ENCODE results near the gene CHD2.

The CHD2 gene

GRCh38 chr15:92879949-92880725 is 20.0 kb upstream of the CHD2 start:
- H3K79me2 ChIP-seq (ENCODE audit: insufficient read depth, low read length), result peaks cover 30% of the 10 kb centered on the region
- peak overlapping the region; percentile 43; the same call in 1 of the 2 replicates for H2AFZ ChIP-seq (ENCODE audit: low read length)
- no peak for TF ChIP-seq EZH2phosphoT487 (IDR thresholded peaks at IDR 0.05; ENCODE audit: borderline replicate concordance)
- TF ChIP-seq CTCF (conservative IDR thresholded peaks at IDR 0.05; ENCODE audit: low read length), result no peak
- peaks cover 20% of the 10 kb centered on the region for H4K20me1 ChIP-seq (ENCODE audit: insufficient read depth, low read length, poor library complexity, severe bottlenecking)
- peaks cover 1% of the 10 kb centered on the region; the same call in 1 of the 2 replicates for H3K36me3 ChIP-seq (ENCODE audit: insufficient read depth, low read length)
- peaks cover 36% of the 10 kb centered on the region for H3K4me1 ChIP-seq (ENCODE audit: insufficient read depth, low read length, poor library complexity, severe bottlenecking)
- peak overlapping the region; percentile 87 for H3K9ac ChIP-seq (ENCODE audit: low read depth, low read length, poor library complexity, severe bottlenecking)
- no peak overlapping the region for H3K4me3 ChIP-seq (ENCODE audit: low read length, poor library complexity, severe bottlenecking)
- no peaks in the 10 kb centered on the region for H3K9me3 ChIP-seq (ENCODE audit: insufficient read depth, low read depth, low read length)
- peak overlapping the region; percentile 10 for H3K4me2 ChIP-seq (ENCODE audit: low read depth, low read length, poor library complexity, severe bottlenecking)
- H3K9me2 ChIP-seq (replicated peaks; ENCODE audit: low read depth, low read length), result no peaks in the 10 kb centered on the region
- peaks cover 4% of the 10 kb centered on the region; the same call in 1 of the 2 replicates for H3F3A ChIP-seq (ENCODE audit: low read depth)
- peaks cover 9% of the 10 kb centered on the region for H3K27me3 ChIP-seq (ENCODE audit: insufficient read depth, low read length, poor library complexity, severe bottlenecking)

- H3K79me2 ChIP-seq (ENCODE audit: insufficient read depth, low read length), result peaks cover 36% of the 10 kb centered on the region
- TF ChIP-seq CTCF (conservative IDR thresholded peaks at IDR 0.05; ENCODE audit: low read length) (no peak), EZH2phosphoT487 (IDR thresholded peaks at IDR 0.05; ENCODE audit: borderline replicate concordance) (no peak)
- H3K9me2 ChIP-seq (replicated peaks; ENCODE audit: low read depth, low read length), result no peaks in the 10 kb centered on the region
- H3K36me3 ChIP-seq (ENCODE audit: insufficient read depth, low read length), result peaks cover 8% of the 10 kb centered on the region; the same call in 1 of the 2 replicates
- peaks cover 27% of the 10 kb centered on the region for H4K20me1 ChIP-seq (ENCODE audit: insufficient read depth, low read length, poor library complexity, severe bottlenecking)
- peaks cover 4% of the 10 kb centered on the region; the same call in 1 of the 2 replicates for H3F3A ChIP-seq (ENCODE audit: low read depth)
- peaks cover 9% of the 10 kb centered on the region for H3K27me3 ChIP-seq (ENCODE audit: insufficient read depth, low read length, poor library complexity, severe bottlenecking)
- 0 out of 2 replicates have a peak overlapping the region, but pooled peaks have one; percentile 24 for H2AFZ ChIP-seq (ENCODE audit: low read length)
- H3K9ac ChIP-seq (ENCODE audit: low read depth, low read length, poor library complexity, severe bottlenecking), result peak overlapping the region; percentile 87
- no peak overlapping the region for H3K4me3 ChIP-seq (ENCODE audit: low read length, poor library complexity, severe bottlenecking)
- H3K4me1 ChIP-seq (ENCODE audit: insufficient read depth, low read length, poor library complexity, severe bottlenecking), result peaks cover 40% of the 10 kb centered on the region
- no peaks in the 10 kb centered on the region for H3K9me3 ChIP-seq (ENCODE audit: insufficient read depth, low read depth, low read length)
- no peak overlapping the region for H3K4me2 ChIP-seq (ENCODE audit: low read depth, low read length, poor library complexity, severe bottlenecking)
Measured at GRCh38 chr15:92880796-92881195, 19.3 kb upstream of the CHD2 start.

GRCh38 chr15:92881211-92881754 is 18.8 kb upstream of the CHD2 start:
- peaks cover 32% of the 10 kb centered on the region for H4K20me1 ChIP-seq (ENCODE audit: insufficient read depth, low read length, poor library complexity, severe bottlenecking)
- TF ChIP-seq EZH2phosphoT487 (IDR thresholded peaks at IDR 0.05; ENCODE audit: borderline replicate concordance), result no peak
- TF ChIP-seq CTCF (conservative IDR thresholded peaks at IDR 0.05; ENCODE audit: low read length), result no peak
- no peak overlapping the region for H2AFZ ChIP-seq (ENCODE audit: low read length)
- H3K9me2 ChIP-seq (replicated peaks; ENCODE audit: low read depth, low read length), result no peaks in the 10 kb centered on the region
- peaks cover 45% of the 10 kb centered on the region for H3K4me1 ChIP-seq (ENCODE audit: insufficient read depth, low read length, poor library complexity, severe bottlenecking)
- peak overlapping the region; percentile 87 for H3K9ac ChIP-seq (ENCODE audit: low read depth, low read length, poor library complexity, severe bottlenecking)
- H3K4me2 ChIP-seq (ENCODE audit: low read depth, low read length, poor library complexity, severe bottlenecking), result peak overlapping the region; percentile 81
- peaks cover 41% of the 10 kb centered on the region for H3K79me2 ChIP-seq (ENCODE audit: insufficient read depth, low read length)
- H3F3A ChIP-seq (ENCODE audit: low read depth), result peaks cover 4% of the 10 kb centered on the region; the same call in 1 of the 2 replicates
- peak overlapping the region; percentile 73 for H3K4me3 ChIP-seq (ENCODE audit: low read length, poor library complexity, severe bottlenecking)
- peaks cover 9% of the 10 kb centered on the region for H3K27me3 ChIP-seq (ENCODE audit: insufficient read depth, low read length, poor library complexity, severe bottlenecking)
- peaks cover 13% of the 10 kb centered on the region for H3K36me3 ChIP-seq (ENCODE audit: insufficient read depth, low read length)
- H3K9me3 ChIP-seq (ENCODE audit: insufficient read depth, low read depth, low read length), result no peaks in the 10 kb centered on the region

Data from Loucy (cell line).